Thymus (tissue), 11 donors: ENCODE measurements around the gene ADA. TPM values are rescaled to one million over a fixed set of nuclear protein-coding genes. Genes with fewer than 3 reads are reported as not detected.
"Not testable (repeated sequence)": the region's sequence is repeated elsewhere in the genome, so short reads cannot be mapped to it uniquely, and the experiment has no call there.

Experiments
- DNase-seq, 9 donors: peaks; one replicate each; pipeline ENCODE4 v3.0.0-alpha.2; 2013; ENCODE audit warnings: low spot score in 9 of 9, low read depth in 6 of 9, missing footprints in 1 of 9
- H3K27ac ChIP-seq, 2 donors: one replicate each; pipeline ENCODE4 v1.5.1; 2013; ENCODE audit warnings: control low read depth in 1 of 2, low read depth in 1 of 2, low read length in 1 of 2, mild to moderate bottlenecking in 1 of 2, moderate library complexity in 1 of 2
- H3K27me3 ChIP-seq, 2 donors: one replicate each; pipeline ENCODE4 v1.5.1; 2013; ENCODE audit warnings: low read length in 1 of 2; ENCODE audit not compliant: control insufficient read depth in 2 of 2, insufficient read depth in 1 of 2
- H3K36me3 ChIP-seq, 2 donors: one replicate each; pipeline ENCODE4 v1.5.1; 2013; ENCODE audit warnings: low read length in 1 of 2, mild to moderate bottlenecking in 1 of 2, moderate library complexity in 1 of 2; ENCODE audit not compliant: control insufficient read depth in 2 of 2, insufficient read depth in 2 of 2
- H3K4me1 ChIP-seq, 2 donors: one replicate each; pipeline ENCODE4 v1.5.1; 2013; ENCODE audit warnings: low read length in 2 of 2; ENCODE audit not compliant: control insufficient read depth in 2 of 2, insufficient read depth in 2 of 2
- H3K4me3 ChIP-seq, 2 donors: one replicate each; pipeline ENCODE4 v1.5.1; 2013; ENCODE audit warnings: low read length in 2 of 2, control low read depth in 1 of 2, mild to moderate bottlenecking in 1 of 2
- H3K9me3 ChIP-seq, 2 donors: one replicate each; pipeline ENCODE4 v1.5.1; 2013; ENCODE audit warnings: low read length in 1 of 2, mild to moderate bottlenecking in 1 of 2; ENCODE audit not compliant: control insufficient read depth in 2 of 2, insufficient read depth in 1 of 2
- WGBS: extraction: QIAGEN DNeasy Blood & Tissue Kit; methylation state at CpG from one replicate; pipeline ENCODE4 v1.1.7; 2013; 5-methylcytosine and 5-hydroxymethylcytosine counted together
- polyA plus RNA-seq: library from polyadenylated mRNA; stranded (reverse); fragments of 200-250 nt; gene quantifications from one replicate; pipeline ENCODE4 v1.2.3, GENCODE V29; 2013
- total RNA-seq: library from RNA; stranded (reverse); fragments of 120-200 nt; gene quantifications from one replicate; pipeline ENCODE4 v1.2.4, GENCODE V29; 2013
- donor health status: healthy.

ADA gene
- total and polyA plus RNA-seq, 2 donors = 61.1 to 296 TPM

GRCh38 chr20:44588321-44588720 lies 63.2 kb downstream of the ADA start:
- not testable (repeated sequence) for DNase-seq, H3K27me3 ChIP-seq, H3K27ac ChIP-seq, H3K36me3 ChIP-seq, H3K9me3 ChIP-seq, H3K4me3 ChIP-seq
- WGBS = 97% methylated on average over 9 of the region's 9 CpGs
- H3K4me1 ChIP-seq = peaks cover 0 to 19% of the 10 kb centered on the region in 2 donors

GRCh38 chr20:44587035-44587980 lies 64.2 kb downstream of the ADA start:
- Histone ChIP-seq H3K4me3 (no peak overlapping the region), H3K36me3 (peaks cover 0 to 5% of the 10 kb centered on the region in 2 donors), H3K27me3 (no peaks in the 10 kb centered on the region), H3K9me3 (no peaks in the 10 kb centered on the region), H3K27ac (peak overlapping the region in 1 of 2 donors; percentile 20), H3K4me1 (peaks cover 0 to 19% of the 10 kb centered on the region in 2 donors)
- WGBS = 96% methylated on average over 10 of the region's 10 CpGs
- DNase-seq = no peak

GRCh38 chr20:44586289-44586911 lies 65.1 kb downstream of the ADA start:
- 73% methylated on average over 3 of the region's 3 CpGs for WGBS
- no peak overlapping the region for H3K4me3 ChIP-seq

GRCh38 chr20:44585057-44585963 lies 66.2 kb downstream of the ADA start:
- H3K4me3 ChIP-seq = no peak overlapping the region

More at GRCh38 chr20:44586289-44586911, 65.1 kb downstream of the ADA start:
- H3K36me3 ChIP-seq = peaks cover 0 to 5% of the 10 kb centered on the region in 2 donors
- DNase-seq = peak in 1 of 9 donors; percentile 41
- H3K9me3 ChIP-seq = no peaks in the 10 kb centered on the region
- H3K4me1 ChIP-seq = peaks cover 0 to 19% of the 10 kb centered on the region in 2 donors
- H3K27ac ChIP-seq = no peak overlapping the region
- H3K27me3 ChIP-seq = no peaks in the 10 kb centered on the region

GRCh38 chr20:44584162-44584561 lies 67.3 kb downstream of the ADA start:
- Histone ChIP-seq H3K9me3 (no peaks in the 10 kb centered on the region), H3K27me3 (no peaks in the 10 kb centered on the region), H3K4me1 (peaks cover 0 to 21% of the 10 kb centered on the region in 2 donors), H3K27ac (no peak overlapping the region), H3K36me3 (no peaks in the 10 kb centered on the region), H3K4me3 (no peak overlapping the region)
- 93% methylated on average over 4 of the region's 4 CpGs for WGBS
- no peak for DNase-seq

More at GRCh38 chr20:44585057-44585963, 66.2 kb downstream of the ADA start:
- 96% methylated on average over 6 of the region's 6 CpGs for WGBS
- DNase-seq = no peak
- no peaks in the 10 kb centered on the region for H3K27me3 ChIP-seq
- H3K36me3 ChIP-seq = no peaks in the 10 kb centered on the region
- no peaks in the 10 kb centered on the region for H3K9me3 ChIP-seq
- H3K4me1 ChIP-seq = peaks cover 0 to 21% of the 10 kb centered on the region in 2 donors
- peak overlapping the region in 1 of 2 donors; percentile 14 for H3K27ac ChIP-seq

- Histone ChIP-seq H3K4me3 (peak overlapping the region in 1 of 2 donors; percentile 2), H3K4me1 (peaks cover 0 to 21% of the 10 kb centered on the region in 2 donors)
Measured at GRCh38 chr20:44583157-44583556, 68.3 kb downstream of the ADA start.

GRCh38 chr20:44582311-44583025 lies 69.0 kb downstream of the ADA start, which contains the start of gene PKIG:
TSS of gene PKIG (plus strand) at chr20:44582579. CDS start at chr20:44614557, 31,978 bp downstream.
- no peaks in the 10 kb centered on the region for H3K9me3 ChIP-seq
- H3K4me3 ChIP-seq = peak within 1 kb of the TSS in 1 of 2 donors; percentile 7
- no peaks in the 10 kb centered on the region for H3K27me3 ChIP-seq
- H3K27ac ChIP-seq = peak within 1 kb of the TSS; percentile 25 to 61
- peak in 1 of 9 donors; percentile 29 for DNase-seq
- 64% methylated on average over 6 of the region's 6 CpGs for WGBS
- H3K36me3 ChIP-seq = no peaks in the 10 kb centered on the region
- peaks cover 0 to 21% of the 10 kb centered on the region in 2 donors for H3K4me1 ChIP-seq

More at GRCh38 chr20:44583157-44583556, 68.3 kb downstream of the ADA start:
- Histone ChIP-seq H3K27ac (peak overlapping the region in 1 of 2 donors; percentile 36), H3K9me3 (no peaks in the 10 kb centered on the region), H3K36me3 (no peaks in the 10 kb centered on the region), H3K27me3 (no peaks in the 10 kb centered on the region)
- DNase-seq = no peak
- WGBS = 97% methylated on average over 1 of the region's 1 CpG

- 97% methylated on average over 1 of the region's 1 CpG for WGBS
- H3K27me3 ChIP-seq = no peaks in the 10 kb centered on the region
- H3K27ac ChIP-seq = peak overlapping the region in 1 of 2 donors; percentile 61
- no peaks in the 10 kb centered on the region for H3K9me3 ChIP-seq
- H3K4me3 ChIP-seq = no peak overlapping the region
- peaks cover 0 to 24% of the 10 kb centered on the region in 2 donors for H3K4me1 ChIP-seq
- no peak for DNase-seq
- no peaks in the 10 kb centered on the region for H3K36me3 ChIP-seq
Measured at GRCh38 chr20:44581515-44581914, 70.0 kb downstream of the ADA start.
